SKM-1 treated with dmso at 0.1 percent for 144 hours (cell line): ENCODE results near the gene ARAP1.

Experiments used
- DNase-seq: peaks from one replicate; lab custom pipeline; 2025; ENCODE audit not compliant: unreplicated experiment; lab: John Stamatoyannopoulos, UW

The ARAP1 gene

DNA sequence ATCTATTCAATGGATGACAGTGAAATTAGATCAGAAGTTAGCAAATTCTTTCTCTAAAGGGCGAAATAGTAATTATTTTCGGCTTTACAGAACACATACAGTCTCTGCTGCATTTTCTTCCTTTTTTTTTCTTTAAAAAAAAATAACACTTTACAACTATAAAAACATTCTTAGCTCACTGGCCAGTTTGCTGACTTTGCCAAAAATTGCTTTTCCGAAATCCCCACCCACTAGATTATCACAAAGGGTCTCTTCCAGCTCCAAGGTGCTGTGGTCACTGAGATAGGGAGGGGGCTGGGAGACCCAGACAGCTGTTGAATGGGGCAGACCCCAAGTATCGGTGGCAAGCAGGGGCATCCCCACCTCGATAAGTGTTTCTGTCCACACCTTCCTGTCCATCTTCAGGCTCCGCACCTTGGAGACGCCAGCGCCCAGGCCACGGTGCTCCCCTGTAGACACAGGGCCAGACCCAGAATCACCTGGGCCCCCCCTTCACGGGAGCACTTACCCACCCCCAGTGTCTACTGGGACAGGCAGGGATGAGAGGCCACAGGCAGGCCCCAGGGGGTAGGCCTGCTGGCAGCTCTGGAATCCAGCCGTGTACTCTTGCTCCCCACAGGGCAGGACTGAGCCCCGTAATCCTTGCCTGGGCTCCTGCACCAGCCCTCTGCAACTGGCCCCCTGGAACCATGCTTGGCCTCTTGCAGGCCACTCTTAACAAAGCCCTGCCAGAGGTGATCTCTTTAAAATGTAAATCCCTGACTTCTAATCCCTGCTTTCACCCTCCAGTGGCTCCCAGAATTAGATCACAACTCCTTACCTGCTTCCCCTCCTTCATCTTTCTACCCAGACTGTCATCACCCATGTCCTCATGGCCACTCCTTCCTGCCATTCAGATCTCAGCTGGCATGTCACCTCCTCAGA, 46.5 kb downstream of the ARAP1 start:
- no peak for DNase-seq

DNA sequence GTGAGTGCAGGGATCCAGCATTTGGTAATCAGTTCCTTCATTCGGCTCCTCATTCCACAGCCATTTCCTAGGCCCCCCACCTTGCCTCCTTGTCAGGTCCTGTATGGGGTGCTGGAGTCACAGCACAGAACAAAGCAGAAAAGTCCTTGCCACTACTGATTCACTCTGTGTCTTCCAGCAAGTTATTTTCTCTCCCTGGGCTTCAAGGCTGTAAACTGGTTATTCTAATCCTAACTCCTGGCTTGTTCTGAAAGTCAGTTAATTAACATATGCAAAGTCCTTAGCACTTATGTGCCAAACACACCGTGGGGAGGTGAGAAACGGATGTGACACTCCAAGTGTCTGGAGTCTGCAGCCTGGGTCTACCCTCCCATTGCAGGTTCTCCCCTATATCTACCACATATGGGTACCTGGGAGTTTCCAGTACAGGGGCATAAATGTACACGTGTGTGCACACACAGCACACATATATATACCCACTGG, 47.4 kb downstream of the ARAP1 start:
- DNase-seq: no peak

DNA sequence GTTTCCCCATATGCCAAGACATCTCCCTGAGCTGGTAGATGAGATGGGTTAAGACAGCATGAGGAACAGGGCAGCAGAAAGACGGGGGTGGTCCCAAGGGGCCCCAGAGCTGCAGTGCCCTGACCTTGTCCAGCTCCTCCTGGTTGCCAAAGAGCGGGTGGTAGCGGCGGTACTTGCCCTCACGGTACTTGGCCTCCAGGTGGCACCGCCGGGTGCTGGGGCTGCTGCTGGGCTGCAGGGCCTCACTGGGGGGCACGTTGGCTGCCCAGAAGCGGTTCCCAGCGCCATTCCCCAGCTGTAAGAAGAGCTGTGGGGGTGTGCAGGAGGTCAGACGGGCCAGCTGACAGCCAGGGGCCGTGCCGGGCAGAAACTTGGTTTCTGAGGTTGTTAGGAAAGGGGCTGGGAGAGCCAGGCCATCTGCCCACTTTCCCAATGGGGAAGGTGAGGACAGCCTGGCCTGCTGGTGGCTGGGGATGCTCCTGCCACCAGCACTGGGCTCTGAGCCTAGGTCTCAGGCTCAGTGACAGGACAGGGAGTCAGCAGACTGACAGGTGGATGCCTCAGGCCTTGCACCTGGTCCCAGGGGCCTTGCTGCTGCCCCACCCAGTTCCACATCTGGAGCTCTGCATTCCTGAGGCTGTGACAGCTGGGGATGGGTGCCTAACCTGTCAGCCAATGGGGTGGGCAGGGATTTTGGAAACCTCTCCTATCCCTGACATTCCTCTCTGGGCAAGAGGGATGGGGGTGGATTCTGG, 48.0 kb downstream of the ARAP1 start:
- no peak for DNase-seq

DNA sequence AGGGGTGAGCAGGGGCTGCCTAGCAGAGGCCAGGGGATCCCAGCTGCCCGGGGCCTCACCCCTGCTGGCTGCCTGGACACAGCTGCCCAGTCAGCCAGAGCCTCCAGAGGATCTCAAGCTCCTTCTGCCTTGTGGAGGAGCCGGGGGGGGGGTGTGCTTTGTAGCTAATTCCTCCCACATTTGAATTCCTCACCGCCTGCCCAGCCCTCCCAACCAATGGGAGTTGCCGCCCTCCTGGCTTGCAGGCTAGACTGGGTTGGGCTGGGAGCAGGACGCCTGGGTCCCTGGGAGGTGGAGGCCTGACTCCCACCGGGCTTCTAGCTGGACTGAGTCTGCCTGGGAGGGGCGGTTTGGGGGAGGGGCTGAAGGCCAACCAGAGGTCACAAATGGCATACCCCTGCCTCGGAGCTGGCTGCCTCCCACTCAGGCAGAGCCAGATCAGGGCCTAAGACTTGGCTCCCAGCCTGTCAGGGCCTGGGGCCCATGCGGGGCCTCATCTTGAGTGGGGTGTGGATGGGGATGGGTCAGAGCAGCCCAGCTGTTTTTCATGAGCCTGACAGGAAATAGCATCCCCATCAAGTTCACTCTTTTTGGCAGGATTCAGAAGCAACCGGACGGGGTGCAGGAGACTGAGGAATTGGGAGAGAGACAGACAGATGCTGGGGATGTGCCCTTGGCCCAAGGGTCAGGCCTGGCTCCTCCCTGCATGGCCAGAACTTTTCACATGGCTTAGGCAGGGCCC, 48.8 kb downstream of the ARAP1 start:
- no peak for DNase-seq

DNA sequence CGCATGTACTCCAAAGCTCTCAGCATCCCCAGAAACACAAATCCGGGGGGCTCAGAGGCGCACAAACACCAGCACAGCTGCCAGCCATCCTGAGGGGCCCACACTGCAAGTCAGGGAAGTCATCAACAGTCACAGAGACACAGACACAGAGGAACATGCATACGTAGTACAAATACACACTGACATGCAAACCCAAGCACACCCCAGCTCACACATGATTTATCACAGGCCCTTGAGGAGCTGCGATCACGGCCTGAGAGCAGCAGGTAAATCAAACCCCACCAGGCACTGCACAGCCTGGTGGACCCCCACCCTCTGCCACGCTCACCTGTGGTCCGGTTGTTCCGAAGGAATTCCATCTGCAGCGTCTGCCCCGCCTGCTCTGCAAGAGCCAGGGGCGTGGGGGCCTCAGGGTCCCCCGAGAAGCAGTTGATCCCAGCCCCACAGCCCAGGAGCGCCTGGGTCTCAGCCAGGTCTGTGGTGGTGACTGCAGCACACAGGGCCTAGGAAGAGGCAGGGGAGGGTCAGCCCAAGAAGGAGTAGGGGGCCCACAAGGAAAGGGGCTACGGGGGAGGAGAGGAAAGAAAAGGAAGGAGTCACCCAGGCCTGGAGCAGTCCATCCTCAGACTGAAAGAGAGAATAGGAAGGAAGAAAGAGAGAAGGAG, 49.5 kb downstream of the ARAP1 start:
- no peak for DNase-seq

DNA sequence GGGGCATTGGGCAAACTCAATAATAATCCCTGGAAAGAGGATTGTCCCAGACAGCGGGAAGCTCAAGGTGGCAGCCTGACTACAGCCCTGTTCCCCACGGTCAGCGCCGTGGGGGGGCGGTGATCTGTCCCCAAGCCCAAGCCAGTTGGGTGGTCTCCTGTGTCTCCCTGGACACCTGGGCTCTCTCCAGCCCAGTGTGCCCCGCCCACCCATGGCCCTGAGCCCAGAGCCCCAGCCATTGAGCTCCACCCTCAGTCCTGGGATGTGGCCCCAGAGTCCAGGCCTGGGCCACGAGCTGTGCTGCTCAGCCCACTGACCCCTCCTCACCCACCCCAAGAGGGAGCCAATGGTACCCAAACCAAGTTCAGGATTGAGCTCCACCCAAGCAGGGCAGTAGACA, 50.1 kb downstream of the ARAP1 start:
- DNase-seq: no peak

DNA sequence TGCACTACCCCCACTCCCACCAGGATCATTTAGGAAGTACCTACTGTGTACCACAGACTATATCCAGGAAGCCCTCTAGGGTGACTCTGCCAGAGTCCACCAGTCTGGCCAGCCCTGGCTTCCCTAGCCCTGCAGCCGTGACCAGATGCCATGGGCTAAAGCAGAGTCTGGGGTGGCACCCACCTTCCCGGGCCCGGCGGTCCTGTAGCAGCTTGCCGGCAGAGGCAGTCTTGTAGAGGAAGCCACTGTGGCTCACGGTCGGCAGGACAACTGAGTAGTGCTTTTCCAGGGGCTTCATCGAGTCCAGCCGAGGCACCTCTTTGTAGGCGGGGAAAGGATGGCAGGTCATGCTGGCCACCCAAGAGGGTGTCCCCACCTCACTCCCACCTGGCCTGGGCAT, 50.7 kb downstream of the ARAP1 start:
- DNase-seq: no peak

DNA sequence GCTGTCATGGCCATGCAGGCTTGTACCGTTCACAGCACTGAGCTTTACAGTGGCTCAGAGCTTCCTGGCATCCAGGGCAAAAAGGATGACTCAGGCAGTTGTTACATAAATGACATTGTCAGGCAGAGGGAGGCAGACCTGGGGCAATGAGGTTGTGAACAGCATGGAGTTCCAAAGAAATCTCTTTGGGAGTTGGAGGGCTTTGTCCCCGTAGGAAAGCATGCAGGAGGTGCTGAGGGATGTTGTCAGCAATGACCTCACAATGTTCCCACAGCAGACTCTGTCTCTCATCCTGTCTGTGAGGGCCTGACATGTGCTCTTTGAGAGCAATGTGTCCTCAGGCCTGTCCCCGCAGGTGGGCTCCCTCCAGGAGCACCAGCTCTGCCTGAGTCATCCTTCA, 52.1 kb downstream of the ARAP1 start:
- DNase-seq: no peak

DNA sequence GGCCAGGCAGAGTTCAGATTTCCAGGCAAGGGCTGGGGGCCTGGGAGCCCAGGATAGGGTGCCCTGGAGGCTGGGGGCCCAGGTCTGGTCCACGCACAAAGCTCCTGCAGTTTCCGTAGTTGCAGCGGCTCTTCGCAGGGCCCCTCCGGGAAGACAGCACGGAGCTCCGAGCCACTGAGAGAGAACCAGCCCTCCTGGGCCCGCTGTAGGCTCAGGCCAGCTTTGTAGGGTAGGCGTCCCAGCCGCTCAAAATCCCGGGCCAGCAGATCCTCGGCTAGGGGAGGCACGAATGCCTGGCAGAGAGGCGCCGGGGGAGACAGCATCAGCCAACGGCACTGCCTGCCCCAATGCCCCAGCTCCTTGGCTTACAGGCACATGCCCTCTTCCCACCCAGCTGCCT, 54.4 kb downstream of the ARAP1 start:
- DNase-seq: no peak

DNA sequence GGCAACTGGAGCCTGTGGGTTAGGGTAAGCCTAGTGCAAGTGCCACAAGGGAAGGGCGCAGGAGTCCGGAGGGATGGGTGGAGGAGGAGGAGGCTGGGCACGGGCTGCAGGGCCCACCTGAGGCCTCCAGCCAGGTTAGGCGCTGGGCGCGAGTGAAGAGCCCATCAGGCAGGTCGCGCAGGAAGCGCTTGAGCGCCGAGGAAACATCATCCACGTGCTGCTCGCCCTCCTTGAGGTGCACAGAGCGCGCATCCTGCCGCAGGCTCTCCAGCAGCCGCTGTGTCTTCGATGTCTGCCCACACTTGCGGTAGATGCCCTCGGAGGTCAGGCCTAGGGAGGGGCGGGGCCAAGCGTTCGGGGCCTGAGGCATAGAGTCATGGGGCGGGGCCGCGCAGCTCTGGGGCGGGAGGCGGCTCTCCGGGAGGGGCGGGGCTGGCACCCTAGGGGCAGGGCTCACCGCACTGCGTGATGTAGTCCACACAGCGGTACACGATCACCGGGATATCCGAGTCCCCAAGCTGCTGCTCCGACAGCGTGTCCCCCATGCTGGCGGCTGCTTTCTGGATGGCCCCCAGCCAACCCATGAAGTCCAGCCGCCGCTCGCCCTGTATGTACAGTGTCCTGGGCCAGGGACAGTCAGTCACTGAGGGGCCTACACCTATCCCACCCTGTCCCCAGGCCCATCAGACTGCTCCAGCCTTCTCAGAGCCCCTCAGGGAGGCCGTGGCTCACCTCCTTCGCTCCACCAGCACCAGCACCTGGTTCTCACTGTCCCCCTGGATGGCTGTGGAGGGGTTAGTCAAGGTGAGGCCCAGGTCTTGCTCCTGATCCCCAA, 55.1 kb downstream of the ARAP1 start:
- DNase-seq: no peak

DNA sequence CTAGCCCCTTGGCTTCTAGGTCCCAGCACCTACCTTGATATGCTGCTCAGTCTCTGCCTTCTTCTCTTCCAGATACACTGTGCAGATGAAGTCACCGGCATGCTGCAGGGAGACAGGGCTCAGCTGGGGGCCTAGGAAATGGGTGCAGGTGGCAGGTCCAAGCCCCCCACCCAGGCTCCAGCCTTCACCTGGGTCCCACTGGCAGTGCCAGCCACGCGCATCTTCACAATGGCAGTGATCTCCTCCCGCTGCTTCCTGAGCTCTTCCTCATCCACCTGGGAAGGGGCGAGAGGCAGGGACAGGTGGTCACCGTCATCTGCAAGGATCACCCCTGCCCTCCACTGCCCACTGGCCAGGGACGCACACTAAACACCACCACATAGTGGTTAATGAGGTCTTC, 56.9 kb downstream of the ARAP1 start:
- DNase-seq: no peak

DNA sequence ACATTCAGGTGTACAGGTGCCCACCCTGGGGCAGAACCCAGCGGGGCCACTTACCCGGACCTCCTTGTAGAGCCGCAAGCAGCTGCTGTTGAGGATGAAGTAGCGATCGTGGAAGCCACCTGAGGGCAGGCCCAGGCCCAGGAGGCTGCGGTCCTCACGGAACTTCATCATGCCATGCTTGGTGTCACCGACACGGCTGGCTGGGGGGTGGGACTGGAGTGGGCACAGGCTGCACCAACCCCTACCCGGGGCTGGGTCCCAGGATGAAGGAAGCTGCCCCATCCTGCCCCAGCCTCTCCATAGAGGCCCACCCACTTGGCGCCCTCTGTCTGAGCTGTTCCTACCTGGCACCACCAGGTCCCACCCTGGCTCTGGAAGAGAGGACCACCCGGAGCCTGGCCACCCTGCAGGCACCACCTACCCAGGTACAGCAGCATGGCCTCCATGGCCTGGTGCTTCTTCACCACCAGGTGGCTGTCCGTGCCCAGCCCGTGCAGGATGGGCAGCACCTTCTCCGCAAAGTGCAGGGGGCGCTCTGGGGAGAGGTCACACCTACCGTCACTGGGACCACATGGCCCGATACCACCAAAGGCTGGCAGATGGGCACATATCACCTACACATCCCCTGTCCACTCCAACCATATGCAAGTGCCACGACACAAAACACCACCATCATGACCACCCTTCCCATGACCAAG, 58.8 kb downstream of the ARAP1 start:
- no peak for DNase-seq

DNA sequence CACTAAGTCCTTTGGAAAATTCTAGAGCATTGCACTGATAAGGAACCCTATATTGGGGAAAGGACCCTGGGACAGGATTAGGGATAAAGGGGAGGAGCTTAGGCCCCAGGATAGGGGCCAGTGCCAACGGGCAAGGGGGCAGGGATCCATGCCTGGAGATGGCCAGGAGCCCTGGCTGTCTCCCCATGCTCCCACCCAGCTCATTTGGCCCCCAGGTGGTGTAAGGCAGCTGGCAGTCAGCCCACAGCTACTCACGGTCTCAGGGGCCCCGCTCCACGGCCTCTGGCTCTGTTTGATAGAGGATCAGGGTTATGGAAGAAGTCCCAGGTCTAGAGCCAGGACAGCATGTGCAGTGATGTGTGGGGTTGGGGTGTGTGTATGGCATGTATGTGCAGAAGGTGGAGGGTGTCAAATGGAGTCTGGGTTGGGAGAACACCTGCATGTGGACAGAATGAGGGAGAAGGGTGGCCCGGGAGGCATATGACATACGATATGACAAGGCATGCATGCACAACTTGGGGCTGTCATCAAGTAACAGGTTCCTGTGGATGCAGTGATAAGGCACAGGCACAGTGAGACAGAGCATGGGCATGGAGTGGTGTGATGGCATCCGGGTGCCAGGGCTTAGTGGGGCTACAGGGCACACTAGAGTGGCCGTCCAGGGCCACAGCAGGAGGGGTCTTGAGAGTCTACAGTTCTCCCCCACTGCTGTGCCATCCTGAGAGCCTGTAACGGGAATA, 59.5 kb downstream of the ARAP1 start:
- no peak for DNase-seq

DNA sequence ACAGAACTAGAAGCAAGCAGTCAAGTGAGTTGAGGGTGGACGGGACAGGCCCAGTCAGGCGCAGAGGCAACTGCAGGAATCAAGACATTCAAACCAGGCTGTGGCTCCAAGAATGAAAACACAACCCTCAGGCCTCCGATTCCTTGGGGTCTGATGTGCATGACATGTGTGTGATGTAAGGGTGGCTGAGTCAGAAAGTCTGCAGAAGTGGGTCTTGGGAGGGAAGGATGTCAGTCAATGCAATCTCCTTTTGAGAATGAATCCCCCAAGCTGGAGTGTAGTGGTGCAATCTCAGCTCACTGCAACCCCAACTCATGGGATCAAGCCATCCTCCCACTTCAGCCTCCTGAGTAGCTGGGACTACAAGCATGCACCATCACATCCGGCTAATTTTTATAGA, 62.0 kb downstream of the ARAP1 start:
- DNase-seq: no peak

DNA sequence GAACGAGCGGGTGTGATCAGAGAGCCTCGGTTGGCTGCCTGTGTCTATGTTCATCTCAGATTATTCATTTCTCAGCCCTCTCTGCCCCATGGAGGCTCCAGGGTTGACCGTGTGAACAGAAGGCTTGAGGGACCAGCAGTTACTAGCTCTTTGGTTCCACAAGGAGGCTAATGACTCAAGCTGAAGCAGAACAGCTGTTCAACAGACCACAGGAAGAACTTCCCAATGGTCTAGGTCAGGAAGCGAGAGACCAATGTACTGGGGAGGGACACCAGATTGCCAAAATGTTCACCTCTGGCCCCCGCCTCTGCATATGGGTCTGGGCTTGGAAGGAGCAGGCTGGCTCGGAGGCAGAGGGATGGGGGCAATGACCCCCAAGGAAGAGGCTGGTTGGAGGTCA, 63.3 kb downstream of the ARAP1 start:
- no peak for DNase-seq

DNA sequence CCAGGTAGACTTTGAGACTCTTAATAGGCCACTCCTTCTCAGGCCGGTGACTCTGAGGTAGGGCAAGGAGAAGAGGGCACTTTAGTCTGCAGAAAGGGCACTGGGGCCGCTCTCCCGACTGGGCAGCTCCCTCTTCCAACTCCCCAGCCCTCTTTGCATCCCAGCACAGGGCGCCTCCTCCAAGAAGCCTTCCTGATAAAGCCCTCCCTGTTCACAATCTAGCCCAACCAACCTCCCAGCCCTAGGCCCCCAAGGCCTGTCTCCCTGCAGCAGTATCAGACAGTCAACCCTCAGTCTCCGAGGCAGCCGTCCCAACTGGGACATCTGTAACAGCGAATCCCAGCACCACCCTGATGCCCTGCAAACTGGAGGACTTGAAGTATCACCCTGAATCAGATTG, 63.7 kb downstream of the ARAP1 start:
- DNase-seq: no peak

DNA sequence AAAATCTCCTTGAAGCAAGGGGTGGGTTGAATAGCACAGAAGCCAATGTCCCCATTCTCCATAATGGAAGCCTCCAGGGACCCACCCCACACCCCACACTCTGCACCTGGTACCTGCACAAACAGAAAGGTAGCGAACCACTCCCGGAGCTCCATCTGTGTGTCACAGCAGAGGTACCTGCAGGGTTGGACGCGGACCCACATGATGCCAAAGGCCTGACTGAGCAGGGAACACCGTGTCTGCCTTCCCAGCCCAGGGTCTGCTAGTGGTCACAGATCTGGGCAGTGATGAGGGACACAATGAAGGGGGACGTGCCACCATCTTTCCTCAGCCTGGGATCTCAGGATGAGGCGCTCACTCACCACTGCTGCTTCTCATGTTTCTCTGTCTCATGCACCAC, 64.9 kb downstream of the ARAP1 start:
- no peak for DNase-seq

DNA sequence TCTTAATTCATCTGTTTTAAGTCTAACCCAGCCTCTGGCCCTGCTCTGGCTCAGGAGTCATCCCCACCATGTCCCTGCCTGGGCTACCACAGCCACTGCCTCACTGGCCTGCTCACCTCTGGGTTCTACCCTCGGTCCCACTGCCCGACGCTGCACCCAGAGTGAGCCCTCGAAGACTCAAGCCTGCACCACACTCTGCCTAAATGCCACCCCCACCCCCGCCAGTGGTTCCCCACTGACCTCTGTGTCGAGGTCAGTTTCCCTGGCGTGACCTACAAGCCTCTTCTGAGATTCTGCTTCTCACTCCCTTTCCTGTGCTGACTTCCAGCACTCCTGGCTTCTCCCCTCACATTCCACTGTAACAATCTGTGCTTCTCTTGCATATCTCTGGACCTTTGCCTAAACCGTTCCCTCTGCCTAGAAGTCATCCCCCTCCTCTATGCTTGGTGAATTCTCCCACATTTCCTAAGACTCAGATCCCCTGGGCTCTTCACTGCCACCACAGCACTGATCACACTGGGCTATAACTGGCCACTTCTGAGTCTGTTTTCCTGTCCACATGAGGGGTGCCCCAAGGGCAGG, 65.5 kb downstream of the ARAP1 start:
- DNase-seq: no peak
